COR-L47 (cell line): ENCODE measurements around the gene PILRA.
"Not testable (repeated sequence)": the region's sequence is repeated elsewhere in the genome, so short reads cannot be mapped to it uniquely, and the experiment has no call there.

Experiments
- DNase-seq: peaks from one replicate; lab custom pipeline; 2025; lab: John Stamatoyannopoulos, UW

The PILRA gene

DNA sequence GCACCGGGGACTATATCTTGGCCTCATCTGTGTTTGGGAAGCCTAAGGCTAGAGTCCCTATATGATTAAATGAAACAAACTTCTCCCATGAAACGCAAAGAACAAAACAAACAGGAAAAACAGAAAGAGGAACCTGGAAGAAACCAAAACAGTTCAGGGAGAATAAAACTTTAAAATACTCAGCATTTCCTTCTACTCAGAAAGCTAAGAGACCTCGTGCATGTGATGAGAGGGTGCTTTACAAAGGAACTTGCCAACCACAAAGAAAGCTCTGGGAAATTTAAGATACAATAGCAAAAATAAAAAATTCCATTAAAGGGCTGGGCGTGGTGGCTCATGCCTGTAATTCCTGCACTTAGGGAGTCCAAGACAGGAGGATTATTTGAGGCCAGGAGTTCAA is 6.9 kb downstream of the PILRA start:
- DNase-seq = no peak

DNA sequence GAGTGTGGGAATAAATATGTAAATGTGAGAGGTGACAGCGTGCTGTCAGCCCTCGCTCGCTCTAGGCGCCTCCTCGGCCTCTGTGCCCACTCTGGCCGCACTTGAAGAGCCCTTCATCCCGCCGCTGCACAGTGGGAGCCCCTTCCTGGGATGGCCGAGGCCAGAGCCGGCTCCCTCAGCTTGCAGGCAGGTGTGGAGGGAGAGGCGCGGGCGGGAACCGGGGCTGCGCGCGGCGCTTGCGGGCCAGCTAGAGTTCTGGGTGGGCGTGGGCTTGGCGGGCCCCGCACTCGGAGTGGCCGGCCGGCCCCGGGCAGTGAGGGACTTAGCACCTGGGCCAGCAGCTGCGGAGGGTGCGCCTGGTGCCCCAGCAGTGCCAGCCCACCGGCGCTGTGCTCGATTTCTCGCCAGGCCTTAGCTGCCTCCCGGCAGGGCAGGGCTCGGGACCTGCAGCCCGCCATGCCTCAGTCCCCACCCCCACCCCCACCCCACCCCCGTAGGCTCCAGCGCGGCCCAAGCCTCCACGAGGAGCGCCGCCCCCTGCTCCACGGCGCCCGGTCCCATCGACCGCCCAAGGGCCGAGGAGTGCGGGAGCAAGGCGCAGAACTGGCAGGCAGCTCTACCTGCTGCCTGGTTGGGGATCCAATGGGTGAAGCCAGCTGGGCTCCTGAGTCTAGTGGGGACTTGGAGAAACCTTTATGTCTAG is 8.4 kb downstream of the PILRA start:
- not testable (repeated sequence) for DNase-seq

DNA sequence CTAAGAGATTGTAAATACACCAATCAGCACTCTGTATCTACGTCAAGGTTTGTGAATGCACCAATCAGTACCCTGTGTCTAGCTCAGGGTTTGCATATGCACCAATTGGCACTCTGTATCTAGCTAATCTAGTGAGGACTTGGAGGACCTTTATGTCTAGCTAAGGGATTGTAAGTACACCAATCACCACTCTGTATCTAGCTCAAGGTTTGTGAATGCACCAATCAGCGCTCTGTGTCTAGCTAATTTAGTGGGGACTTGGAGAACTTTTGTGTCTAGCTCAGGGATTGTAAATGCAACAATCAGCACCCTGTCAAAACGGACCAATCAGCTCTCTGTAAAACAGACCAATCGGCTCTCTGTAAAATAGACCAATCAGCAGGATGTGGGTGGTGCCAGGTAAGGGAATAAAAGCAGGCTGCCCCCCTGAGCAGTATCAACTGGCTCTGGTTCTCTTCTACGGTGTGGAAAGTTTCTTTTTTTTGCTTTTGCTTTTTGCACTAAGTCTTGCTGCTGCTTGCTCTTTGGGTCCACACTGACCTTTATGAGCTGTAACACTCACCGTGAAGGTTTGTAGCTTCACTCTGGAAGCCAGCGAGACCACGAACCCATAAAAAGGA is 9.1 kb downstream of the PILRA start:
- not testable (repeated sequence) for DNase-seq

DNA sequence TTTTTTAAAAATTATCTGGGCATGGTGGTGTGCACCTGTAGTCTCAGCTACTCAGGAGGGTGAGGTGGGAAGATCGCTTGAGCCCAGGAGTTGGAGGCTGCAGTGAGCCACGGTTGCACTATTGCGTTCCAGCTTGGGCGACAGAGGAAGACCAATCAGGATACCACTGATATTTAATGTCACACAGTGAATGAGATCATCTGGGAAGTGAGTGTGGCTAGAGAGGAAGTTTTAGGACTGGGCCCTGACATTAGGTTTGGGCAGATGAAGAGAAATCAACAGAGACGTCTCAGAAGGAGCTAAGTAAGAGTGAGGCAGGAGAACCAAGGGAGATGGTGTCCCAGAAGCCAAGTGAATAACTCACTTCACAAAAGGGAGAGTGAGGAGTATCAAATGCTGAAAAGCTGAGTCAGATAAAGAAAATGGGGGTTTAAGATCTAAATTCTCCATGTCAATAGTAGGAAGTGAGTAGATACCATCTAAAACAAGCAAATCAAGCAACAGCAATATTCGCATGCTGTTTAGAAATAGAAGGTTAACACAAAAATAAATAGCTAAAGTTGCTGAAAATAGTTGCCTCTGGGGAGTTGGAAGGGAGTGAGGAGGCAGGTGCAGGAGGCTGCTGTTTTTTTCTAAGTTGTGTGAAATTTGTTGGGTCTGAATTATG is 11.5 kb downstream of the PILRA start:
- no peak for DNase-seq

DNA sequence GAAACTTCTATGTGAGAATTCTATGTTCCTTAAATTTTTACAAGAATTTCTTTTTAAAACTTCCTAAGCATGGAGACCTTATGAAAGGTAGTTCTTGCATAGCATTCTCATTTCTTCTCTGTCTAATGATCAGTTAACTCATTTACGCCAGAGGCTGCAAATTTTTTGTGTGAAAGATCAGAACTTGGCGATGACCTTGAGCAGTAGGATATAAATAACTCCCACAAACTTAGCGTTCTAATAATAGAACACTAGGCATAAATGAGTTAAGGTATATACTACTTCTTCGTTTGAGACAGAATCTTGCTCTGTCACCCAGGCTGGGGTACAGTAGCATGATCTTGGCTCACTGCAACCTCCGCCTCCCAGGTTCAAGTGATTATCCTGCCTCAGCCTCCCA is 13.7 kb downstream of the PILRA start:
- no peak for DNase-seq

DNA sequence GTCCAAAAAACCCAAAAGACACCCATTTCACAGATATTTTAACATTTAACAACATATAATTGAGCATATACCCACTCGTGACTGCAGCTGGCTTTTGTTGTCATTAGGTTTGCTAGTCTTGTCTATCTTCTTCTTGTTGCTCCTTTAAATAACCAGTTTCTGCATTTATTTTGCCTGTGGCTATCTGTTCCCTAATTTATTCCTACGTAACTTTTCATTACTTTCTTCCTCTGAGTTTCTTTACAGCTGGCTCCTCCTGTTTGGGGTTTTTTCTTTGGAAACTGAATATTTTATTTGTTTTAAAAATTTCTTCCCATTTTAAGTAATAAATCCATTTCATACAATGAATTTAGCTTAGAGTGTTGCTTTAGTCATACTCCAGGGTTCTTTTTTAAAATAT is 14.4 kb downstream of the PILRA start:
- DNase-seq = no peak

DNA sequence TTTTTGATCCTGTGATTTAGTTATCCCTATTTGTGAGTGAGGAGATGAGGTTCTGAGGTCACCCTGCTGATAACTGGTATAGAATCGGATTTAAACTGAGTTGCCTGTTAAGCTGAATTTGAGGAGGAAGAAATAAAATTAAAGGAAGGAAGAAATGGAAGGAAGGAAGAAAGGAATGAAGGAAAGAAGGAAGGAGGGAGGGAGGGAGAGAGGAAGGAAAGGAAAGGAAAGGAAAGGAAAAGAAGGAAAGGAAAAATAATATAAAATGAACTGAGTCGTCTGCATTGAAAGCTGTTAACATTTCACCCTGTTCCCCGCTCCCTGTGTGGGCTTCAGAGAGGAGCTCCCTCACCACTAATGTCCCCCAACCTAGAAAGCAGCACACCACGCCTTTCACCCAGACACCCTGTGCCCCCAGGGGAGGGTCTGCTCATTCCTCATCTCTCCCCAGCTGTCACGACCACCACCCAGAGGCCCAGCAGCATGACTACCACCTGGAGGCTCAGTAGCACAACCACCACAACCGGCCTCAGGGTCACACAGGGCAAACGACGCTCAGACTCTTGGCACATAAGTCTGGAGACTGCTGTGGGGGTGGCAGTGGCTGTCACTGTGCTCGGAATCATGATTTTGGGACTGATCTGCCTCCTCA is 16.3 kb downstream of the PILRA start:
- DNase-seq = no peak

DNA sequence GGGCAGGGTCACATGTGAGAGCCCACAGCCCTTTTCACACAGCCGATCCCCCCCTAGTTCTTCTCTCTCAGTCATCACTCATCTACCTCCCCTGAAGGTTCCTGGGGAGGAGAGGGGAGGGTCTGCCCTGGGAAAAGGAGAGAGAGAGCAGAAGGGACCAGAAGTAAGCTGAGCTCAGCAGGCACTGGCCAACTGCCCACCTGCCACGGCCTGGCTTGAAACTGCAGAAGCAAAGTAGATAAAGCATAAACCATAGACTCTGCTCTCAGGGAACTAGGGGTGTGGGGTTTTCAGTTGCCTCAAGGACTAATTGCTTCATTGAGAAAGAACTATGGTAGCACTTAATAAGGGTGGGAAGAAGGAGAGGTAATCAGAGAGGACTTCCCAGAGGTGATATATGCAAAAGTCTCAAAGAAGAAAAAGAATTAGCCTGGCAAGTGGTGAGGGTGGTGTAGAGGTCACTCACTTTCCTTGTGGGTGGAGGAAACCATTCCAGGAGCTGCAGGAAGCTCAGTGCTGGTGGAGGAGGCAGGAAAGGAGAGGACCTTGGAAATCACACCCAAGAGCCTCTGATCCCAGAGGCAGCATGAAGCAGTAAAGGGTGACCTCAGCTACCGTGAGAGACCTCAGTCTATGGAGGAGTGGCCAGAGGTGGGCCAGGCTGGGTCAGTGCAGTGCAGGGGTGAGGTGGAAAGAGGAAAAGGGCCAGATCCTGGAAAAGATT is 17.2 kb downstream of the PILRA start:
- no peak for DNase-seq

DNA sequence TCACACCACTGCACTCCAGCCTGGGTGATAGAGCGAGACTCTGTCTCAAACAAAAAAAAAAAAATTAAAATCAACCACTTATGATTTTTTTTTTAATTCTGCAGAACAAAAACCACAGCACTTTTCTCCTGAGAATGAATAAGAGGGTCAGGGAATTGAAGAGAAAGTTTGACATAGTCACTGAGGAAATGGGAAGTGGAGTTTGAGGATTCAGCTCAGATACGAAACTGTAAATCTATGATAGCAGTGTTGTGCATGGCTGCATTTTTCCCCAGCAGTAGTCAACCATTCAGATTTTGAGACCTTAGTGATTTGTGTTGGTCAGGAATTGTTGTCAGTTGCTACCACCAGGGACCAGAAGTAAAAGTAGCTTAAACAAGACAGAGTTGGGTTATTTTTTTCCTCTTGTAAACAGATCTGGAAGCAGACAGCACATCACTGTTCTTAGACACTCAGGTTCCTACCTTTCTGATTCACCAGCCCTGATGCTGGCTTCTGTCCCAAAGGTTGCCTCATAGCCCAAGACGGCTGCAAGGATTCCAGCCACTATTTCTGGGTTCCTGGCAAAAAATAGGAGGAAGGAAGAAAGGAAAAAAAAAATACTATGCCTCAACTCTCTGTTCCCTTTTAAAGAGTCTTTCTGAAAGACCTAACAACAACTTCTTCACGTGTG is 20.1 kb downstream of the PILRA start:
- no peak for DNase-seq

DNA sequence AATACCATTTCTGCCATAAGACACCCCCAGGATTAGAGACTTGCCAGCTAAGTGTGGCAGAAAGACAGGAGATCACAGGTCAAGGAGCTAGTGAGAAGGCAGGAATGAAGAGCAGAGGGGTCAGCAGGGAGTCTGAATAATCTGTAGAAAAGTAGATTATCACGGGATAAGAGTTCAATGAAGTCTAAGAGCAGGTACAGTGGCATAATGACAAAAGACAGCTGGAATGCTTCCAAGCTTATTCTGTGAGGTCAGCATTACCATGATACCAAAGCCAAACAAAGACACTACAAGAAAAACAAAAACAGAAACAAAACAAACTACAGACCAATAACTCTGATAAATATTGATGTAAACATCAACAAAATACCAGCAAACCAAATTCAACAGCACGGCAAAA is 20.8 kb downstream of the PILRA start:
- DNase-seq = no peak

DNA sequence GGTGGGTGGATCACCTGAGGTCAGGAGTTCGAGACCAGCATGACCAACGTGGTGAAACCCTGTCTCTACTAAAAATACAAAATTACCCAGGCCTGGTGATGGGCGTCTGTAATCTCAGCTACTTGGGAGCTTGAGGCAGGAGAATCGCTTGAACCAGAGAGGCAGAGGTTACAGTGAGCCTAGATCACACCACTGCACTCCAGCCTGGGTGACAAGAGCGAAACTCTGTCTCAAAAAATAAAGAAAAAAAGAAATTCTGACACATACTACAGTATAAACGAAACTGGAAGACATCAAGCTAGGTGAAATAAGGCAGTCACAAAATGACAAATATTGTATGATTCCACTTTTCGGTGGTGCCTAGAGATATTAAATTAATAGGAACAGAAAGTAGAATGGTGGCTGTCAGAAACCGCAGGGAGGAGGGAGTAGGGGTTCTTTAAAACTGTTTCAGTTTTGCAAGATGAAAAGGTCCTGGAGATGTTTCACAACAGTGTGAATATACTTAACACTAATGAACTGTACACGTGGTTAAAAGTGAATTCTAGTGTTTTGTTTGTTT is 23.2 kb downstream of the PILRA start:
- no peak for DNase-seq

DNA sequence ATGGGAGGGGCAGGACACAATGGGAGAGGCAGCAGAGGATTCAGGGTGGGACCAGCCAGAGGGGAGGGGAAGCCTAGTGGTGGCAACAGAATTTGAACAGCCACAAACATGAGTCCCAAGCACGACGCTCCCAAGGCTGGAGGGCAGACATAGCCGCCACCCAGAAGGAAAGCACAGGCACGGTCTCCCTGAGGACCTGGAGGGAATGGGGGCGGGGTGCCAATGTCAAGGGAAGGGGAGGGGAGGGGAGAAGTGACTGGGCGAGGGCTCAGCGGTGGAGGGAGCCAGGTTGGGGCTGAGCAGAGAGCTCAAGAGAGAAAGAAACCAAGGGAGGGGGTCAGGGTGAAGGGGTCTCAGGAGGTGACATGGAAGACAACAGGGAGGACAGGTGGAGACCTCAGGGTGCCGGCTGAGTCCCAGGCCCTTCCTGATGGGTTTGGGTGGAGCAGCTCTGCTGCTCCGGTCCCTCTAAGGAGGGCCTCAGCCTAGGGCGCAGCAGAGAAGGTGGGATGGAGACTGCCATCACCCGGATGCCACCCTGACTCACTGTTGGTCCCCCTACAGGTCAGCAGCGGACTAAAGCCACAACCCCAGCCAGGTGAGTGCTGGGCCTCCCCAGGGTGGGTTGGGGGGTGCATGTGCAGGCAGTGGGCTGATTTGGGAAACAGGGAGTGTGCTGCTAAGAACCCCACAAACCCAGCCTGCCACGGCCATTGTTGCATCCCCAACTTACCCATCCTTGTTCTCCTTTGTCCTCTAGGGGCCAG is 24.2 kb downstream of the PILRA start:
- DNase-seq = no peak

DNA sequence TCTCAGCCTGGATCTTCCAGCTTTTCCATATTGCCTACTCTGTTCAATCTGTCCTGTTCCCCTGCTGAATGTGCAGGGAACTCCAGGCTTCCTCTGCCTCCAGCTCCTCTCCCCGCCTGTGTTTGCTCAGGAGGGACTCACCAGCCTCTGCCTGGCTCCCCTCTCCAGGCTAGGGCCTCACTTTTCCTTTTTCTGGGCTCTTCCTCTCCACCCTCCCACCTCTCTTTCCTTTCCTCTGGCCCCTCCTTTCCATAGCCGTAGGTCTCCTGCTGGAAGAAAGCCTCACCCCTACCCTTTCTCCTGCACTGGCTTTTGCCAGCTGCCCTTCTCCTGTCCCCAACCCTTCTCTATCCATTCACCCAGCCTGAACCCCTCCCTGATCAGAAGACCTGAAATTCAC is 25.0 kb downstream of the PILRA start:
- DNase-seq = no peak

DNA sequence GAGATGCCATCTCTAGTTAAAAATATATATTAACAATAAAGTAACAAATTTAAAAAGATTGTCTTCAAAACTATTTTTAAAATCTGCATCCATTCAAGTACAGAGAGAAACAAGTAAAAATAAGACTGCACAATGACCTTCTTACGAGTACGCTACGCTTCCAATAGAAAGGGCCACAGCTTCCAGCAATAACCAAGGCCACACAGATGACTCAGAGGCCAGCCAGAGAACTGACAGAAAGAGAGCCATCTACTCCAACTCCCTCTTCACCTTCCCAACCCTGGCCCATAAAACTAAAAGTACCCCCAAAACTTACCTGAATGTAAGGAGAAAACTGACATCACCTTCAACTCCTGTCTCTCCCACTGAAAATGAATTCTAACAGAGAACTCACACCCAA is 26.8 kb downstream of the PILRA start:
- no peak for DNase-seq

DNA sequence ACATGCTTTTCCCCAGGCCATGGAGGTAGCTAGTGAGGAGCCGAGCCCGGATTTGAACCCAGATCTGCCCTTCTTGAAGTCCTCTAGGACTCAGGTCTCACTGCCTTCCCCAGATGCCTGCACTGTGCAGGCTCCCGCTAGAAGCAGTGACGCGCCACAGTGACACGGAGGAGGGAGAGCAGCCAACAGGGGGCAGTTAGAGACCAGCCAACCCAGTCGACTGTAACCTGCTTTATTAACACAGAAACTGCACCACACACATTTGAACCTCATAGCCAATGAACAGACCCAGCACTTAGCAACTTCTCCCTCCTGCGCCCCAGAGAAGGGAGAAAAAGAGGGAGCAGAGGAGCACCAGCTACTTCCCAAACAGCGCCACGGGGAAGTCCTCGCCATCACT is 27.4 kb downstream of the PILRA start:
- no peak for DNase-seq

DNA sequence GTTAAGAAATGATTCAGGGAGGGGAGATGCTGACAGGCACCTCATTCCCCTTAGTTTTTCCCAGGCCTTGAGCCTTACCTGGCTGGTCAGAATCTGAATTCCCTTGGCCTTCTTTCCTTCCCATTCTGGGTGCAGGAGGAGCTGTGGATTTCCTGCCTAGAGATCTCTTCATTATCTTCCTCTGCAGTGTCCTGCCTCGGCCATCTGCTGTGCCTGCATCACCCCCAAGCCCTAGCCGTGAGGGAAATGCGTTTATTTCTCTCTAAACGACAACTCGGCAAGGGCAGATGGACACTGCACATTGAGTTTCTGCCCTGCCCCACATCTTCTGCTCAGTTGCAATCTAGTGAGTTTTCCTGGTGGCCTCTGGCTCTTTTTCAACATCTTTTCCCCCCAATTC is 28.5 kb downstream of the PILRA start:
- no peak for DNase-seq

DNA sequence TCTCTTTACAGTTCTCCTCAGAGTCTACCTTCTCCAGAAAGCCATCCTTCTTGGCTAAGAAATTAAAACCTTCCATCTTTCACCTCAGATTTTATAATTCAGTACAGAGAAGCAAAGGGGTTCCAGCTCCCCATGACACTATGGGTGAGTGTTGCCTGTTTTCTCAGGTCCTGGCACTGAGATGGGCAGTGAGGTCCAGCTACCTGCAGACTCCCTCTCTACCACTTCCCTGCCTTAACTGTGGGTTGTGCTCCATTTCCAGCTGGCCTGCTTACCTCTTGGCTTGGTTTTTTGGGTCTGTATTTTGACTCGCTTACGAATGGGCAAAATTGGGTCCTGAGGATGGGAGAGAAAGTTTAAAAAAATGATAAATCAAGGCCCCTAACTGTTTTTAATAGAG is 29.0 kb downstream of the PILRA start:
- no peak for DNase-seq

DNA sequence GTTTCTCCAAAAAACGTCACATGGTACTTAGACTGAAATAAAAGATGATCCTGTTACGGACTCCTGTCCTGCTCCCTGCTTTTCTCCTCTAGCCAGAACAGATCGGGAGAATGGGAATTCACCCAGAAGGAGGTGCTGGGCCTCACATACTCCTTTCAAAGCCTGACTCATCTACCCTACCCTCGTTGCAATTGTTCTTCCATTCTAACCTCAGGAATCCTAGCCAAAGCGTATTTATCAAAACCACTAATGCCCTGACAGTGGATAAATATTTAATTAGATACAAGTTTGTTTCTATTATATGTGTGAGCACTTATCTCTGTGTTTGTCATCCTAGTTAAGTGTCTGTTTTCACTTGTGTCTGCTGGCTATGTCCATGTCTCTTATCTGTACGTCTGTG is 33.5 kb downstream of the PILRA start:
- DNase-seq = no peak

DNA sequence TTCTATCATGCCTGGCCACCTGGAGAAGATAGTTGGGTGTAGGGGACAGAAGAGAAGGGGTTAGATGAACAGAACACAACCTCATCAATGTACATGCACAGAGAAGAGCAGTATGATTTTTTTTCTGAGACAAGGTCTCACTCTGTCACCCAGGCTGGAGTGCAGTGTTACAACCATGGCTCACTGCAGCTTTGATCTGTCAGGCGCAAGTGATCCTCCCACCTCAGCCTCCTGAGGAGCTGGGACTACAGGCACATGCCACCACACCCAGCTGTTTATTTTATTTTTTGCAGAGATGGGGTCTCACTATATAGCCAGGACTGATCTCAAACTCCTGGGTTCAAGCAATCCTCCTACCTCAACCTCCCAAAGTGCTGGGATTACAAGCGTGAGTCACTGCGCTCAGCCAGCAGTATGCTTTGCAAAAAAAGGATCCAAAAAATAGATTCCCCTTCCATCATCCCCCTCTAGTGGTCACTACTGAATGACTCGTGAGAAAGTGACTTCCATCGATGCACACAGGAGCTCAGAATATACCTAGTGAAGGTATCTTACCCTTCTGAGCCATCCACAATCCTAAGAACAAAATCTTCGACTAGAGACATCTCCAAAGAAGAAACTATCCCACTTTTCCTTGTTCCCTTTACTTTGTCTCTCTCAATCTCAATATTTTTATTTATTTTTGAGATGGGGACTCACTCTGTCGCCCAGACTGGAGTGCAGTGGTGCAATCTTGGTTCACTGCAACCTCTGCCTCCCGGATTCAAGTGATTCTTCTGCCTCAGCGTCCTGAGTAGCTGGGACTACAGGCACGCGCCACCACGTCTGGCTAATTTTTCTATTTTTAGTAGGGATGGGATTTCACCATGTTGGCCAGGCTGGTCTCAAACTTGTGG is 34.2 kb downstream of the PILRA start:
- DNase-seq = peak; percentile 28

DNA sequence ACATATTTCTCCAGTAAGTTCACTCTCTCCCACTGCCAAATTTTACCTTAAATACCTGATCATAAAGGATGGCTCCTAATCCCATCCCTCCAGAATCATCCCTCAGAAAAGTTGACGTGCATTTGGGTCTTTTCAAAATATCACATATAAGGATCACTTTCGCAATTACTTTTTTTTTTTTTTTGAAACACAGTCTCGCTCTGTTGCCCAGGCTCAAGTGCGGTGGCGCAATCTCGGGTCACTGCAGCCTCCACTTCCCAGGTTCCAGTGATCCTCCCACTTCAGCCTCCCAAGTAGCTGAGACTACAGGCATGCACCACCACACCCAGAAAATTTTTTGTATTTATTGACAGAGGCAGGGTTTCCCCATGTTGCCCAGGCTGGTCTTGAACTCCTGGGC is 37.8 kb downstream of the PILRA start:
- DNase-seq = no peak
